IMR-90 (cell line): ENCODE measurements around the gene TAGAP. TPM values are rescaled to one million over a fixed set of nuclear protein-coding genes. Genes with fewer than 3 reads are reported as not detected.

Experiments
- ATAC-seq: fragments of 200-7000 bp; cut with Tn5 transposase; 2 replicates; pipeline ENCODE4 v1.9.1; 2020; ENCODE audit warnings: low read depth, mild to moderate bottlenecking, moderate library complexity
- BruUV-seq: library from RNA; stranded (reverse); fragments of 400-500 nt; replicated peaks from 2 replicates; lab custom pipeline; 2021; lab: Mats Ljungman, UMichigan
- CTCF ChIA-PET: fragments of 300-600 bp; formaldehyde crosslinking; extraction: SDS; loops from one replicate; lab custom pipeline; 2021; ENCODE audit warnings: antibody characterized with exemption; lab: Yijun Ruan, JAX
- POLR2A ChIA-PET: fragments of 300-600 bp; sonication (Branson Sonifier 250); formaldehyde crosslinking; loops from one replicate; lab custom pipeline; 2022; ENCODE audit warnings: antibody characterized with exemption; ENCODE audit not compliant: unreplicated experiment; lab: Charles Lee
- DNase-seq: peaks from one replicate; pipeline ENCODE4 v3.0.0; 2013
- H2AFZ ChIP-seq: replicated peaks from 2 replicates; pipeline ENCODE3; 2013; ENCODE audit warnings: low read length, mild to moderate bottlenecking; ENCODE audit not compliant: poor library complexity
- H2AK5ac ChIP-seq: 2 replicates; pipeline ENCODE4 v1.6.1; 2013; ENCODE audit warnings: low read depth, low read length, inconsistent platforms
- H2AK9ac ChIP-seq: replicated peaks from 2 replicates; pipeline ENCODE3; 2013; ENCODE audit warnings: mild to moderate bottlenecking, low read depth, low read length, moderate library complexity; ENCODE audit not compliant: poor library complexity
- H2BK120ac ChIP-seq: 2 replicates; pipeline ENCODE4 v1.6.1; 2013; ENCODE audit warnings: low read depth, low read length, inconsistent platforms
- H2BK15ac ChIP-seq: 3 replicates; pipeline ENCODE4 v1.6.1; 2013; ENCODE audit warnings: low read depth, low read length, inconsistent platforms
- H2BK20ac ChIP-seq: 2 replicates; pipeline ENCODE4 v1.6.1; 2013; ENCODE audit warnings: low read depth, mild to moderate bottlenecking, inconsistent platforms, low read length, moderate library complexity
- H2BK5ac ChIP-seq: 2 replicates; pipeline ENCODE4 v1.6.1; 2013; ENCODE audit warnings: mild to moderate bottlenecking, low read depth, low read length, inconsistent platforms; ENCODE audit not compliant: poor library complexity, severe bottlenecking
- H3K14ac ChIP-seq: replicated peaks from 2 replicates; pipeline ENCODE4 v1.6.1; 2013; ENCODE audit warnings: low read depth, low read length, inconsistent platforms
- H3K18ac ChIP-seq: 2 replicates; pipeline ENCODE4 v1.6.1; 2013; ENCODE audit warnings: low read depth, low read length, control low read depth
- H3K23ac ChIP-seq: 2 replicates; pipeline ENCODE4 v1.6.1; 2013; ENCODE audit warnings: low read depth, low read length, inconsistent platforms
- H3K27ac ChIP-seq: 2 replicates; pipeline ENCODE4 v1.5.1; 2013; ENCODE audit warnings: mild to moderate bottlenecking, control low read depth, low read length; ENCODE audit not compliant: insufficient read depth
- H3K27me3 ChIP-seq: 2 replicates; pipeline ENCODE4 v1.6.1; 2013; ENCODE audit warnings: low read length; ENCODE audit not compliant: control insufficient read depth, insufficient read depth
- H3K36me3 ChIP-seq: 2 replicates; pipeline ENCODE4 v1.6.1; 2013; ENCODE audit warnings: low read length, mixed read lengths; ENCODE audit not compliant: control insufficient read depth, insufficient read depth
- H3K4ac ChIP-seq: 2 replicates; pipeline ENCODE4 v1.6.1; 2013; ENCODE audit warnings: low read depth, low read length, inconsistent platforms
- H3K4me1 ChIP-seq: 2 replicates; pipeline ENCODE4 v1.6.1; 2013; ENCODE audit warnings: low read length, mixed read lengths; ENCODE audit not compliant: control insufficient read depth, insufficient read depth
- H3K4me2 ChIP-seq: 2 replicates; pipeline ENCODE4 v1.6.1; 2013; ENCODE audit warnings: low read depth, mild to moderate bottlenecking, control low read depth, low read length, moderate library complexity
- H3K4me3 ChIP-seq: 2 replicates; pipeline ENCODE4 v1.5.1; 2013; ENCODE audit warnings: low read depth, mild to moderate bottlenecking, control low read depth, low read length, moderate library complexity; ENCODE audit not compliant: insufficient read depth
- H3K56ac ChIP-seq: 2 replicates; pipeline ENCODE4 v1.6.1; 2013; ENCODE audit warnings: low read length, inconsistent platforms; ENCODE audit not compliant: insufficient read depth; ENCODE audit errors: extremely low read depth
- H3K79me1 ChIP-seq, 2 experiments: 2 replicates each; pipeline ENCODE4 v1.6.1; 2013; ENCODE audit warnings: low read length in 2 of 2, inconsistent platforms in 1 of 2, low read depth in 1 of 2
- H3K9ac ChIP-seq: 2 replicates; pipeline ENCODE4 v1.6.1; 2013; ENCODE audit warnings: low read depth, low read length, control low read depth
- H3K9me1 ChIP-seq: 2 replicates; pipeline ENCODE4 v1.6.1; 2013; ENCODE audit warnings: low read length, inconsistent platforms; ENCODE audit not compliant: insufficient read depth
- H3K9me3 ChIP-seq: 2 replicates; pipeline ENCODE4 v1.6.1; 2013; ENCODE audit warnings: low read length; ENCODE audit not compliant: control insufficient read depth, insufficient read depth
- H4K20me1 ChIP-seq: 2 replicates; pipeline ENCODE4 v1.6.1; 2013; ENCODE audit warnings: low read length, inconsistent platforms; ENCODE audit not compliant: insufficient read depth
- H4K5ac ChIP-seq: 2 replicates; pipeline ENCODE4 v1.6.1; 2013; ENCODE audit warnings: mild to moderate bottlenecking, low read depth, low read length, control low read depth
- H4K8ac ChIP-seq, 2 experiments: 2 replicates each; pipeline ENCODE4 v1.6.1; 2013; ENCODE audit warnings: low read depth in 2 of 2, low read length in 2 of 2, control low read depth in 1 of 2, inconsistent platforms in 1 of 2
- H4K91ac ChIP-seq: 2 replicates; pipeline ENCODE4 v1.6.1; 2013; ENCODE audit warnings: low read depth, low read length, inconsistent platforms; ENCODE audit not compliant: insufficient read depth
- BHLHE40 ChIP-seq: fragments of 150-350 bp; IDR thresholded peaks from 2 replicates; pipeline ENCODE4 v1.6.1; 2016; ENCODE audit warnings: mild to moderate bottlenecking, low read depth, low read length
- FOS ChIP-seq: fragments of 150-350 bp; IDR thresholded peaks from 2 replicates; pipeline ENCODE4 v1.6.1; 2016; ENCODE audit warnings: low read depth, low read length
- MAZ ChIP-seq: IDR thresholded peaks from 2 replicates; pipeline ENCODE4 v1.6.1; 2012; ENCODE audit warnings: low read depth, mild to moderate bottlenecking, low read length, improper control_type of control experiment, moderate library complexity, borderline replicate concordance
- NFE2L2 ChIP-seq: fragments of 150-350 bp; IDR thresholded peaks from 2 replicates; pipeline ENCODE4 v1.6.1; 2016; ENCODE audit warnings: low read depth, mild to moderate bottlenecking, low read length
- RAD21 ChIP-seq: IDR thresholded peaks from 2 replicates; pipeline ENCODE4 v1.6.1; 2012; ENCODE audit warnings: low read length, improper control_type of control experiment
- USF2 ChIP-seq: fragments of 150-350 bp; IDR thresholded peaks from 2 replicates; pipeline ENCODE4 v1.6.1; 2017; ENCODE audit warnings: mild to moderate bottlenecking, antibody characterized with exemption, low read length, low read depth
- WGBS, 2 experiments: methylation state at CpG; one replicate each; pipeline versions ENCODE4 v1.1.5 to v1.1.7; 2013; ENCODE audit warnings: missing lambda C conversion rate in 2 of 2; ENCODE audit not compliant: insufficient read length in 1 of 2; ENCODE audit errors: extremely low coverage in 2 of 2; 5-methylcytosine and 5-hydroxymethylcytosine counted together
- dilution Hi-C: fragments of 300-500 bp; cut with HindIII; formaldehyde crosslinking; loops from one replicate; pipeline ENCODE4 v1.14.3; 2018; ENCODE audit warnings: low sequenced_read_pairs; ENCODE audit not compliant: unreplicated experiment
- in situ Hi-C: fragments of 300-500 bp; cut with MboI; formaldehyde crosslinking; loops from 3 replicates; pipeline ENCODE4 v1.14.3; 2019; ENCODE audit warnings: low sequenced_read_pairs, inconsistent platforms, mixed read lengths
- intact Hi-C: fragments of 100-400 bp; cut with micrococcal nuclease; formaldehyde crosslinking; loops from 2 replicates; pipeline ENCODE4 v1.10.0; 2022
- polyA plus RNA-seq, 3 experiments: library from polyadenylated mRNA; depleted of rRNA; stranded (reverse); fragments of >200 nt; gene quantifications; 2 replicates each; pipeline ENCODE4 v1.2.3, GENCODE V29; 2012; ENCODE audit warnings: low replicate concordance in 1 of 3
- total RNA-seq: library from RNA; depleted of rRNA; stranded (reverse); fragments of >200 nt; gene quantifications from 2 replicates; pipeline ENCODE4 v1.2.3, GENCODE V29; 2012

The TAGAP gene
- total and polyA plus RNA-seq, 2 of the 4 experiments (the other 2 are of a cell fraction), result not detected

- Histone ChIP-seq H3K4ac (no peak overlapping the region), H3K9me3 (no peaks in the 10 kb centered on the region), H3K23ac (no peak overlapping the region), H3K79me1 (no peaks in the 10 kb centered on the region), H3K4me3 (no peak overlapping the region), H2AK5ac (no peak overlapping the region), H3K14ac (no peak overlapping the region), H4K20me1 (no peaks in the 10 kb centered on the region), H4K5ac (no peak overlapping the region), H3K4me1 (no peaks in the 10 kb centered on the region), H2BK120ac (no peak overlapping the region), H3K56ac (no peak overlapping the region), H2AK9ac (no peak overlapping the region), H3K27me3 (peaks cover 15% of the 10 kb centered on the region), H4K8ac (no peak overlapping the region), H3K9ac (no peak overlapping the region), H2AFZ (no peak overlapping the region), H3K18ac (no peak overlapping the region), H3K36me3 (no peaks in the 10 kb centered on the region), H3K4me2 (no peak overlapping the region), H2BK15ac (no peak overlapping the region), H4K91ac (no peak overlapping the region), H2BK5ac (no peak overlapping the region), H3K27ac (no peak overlapping the region), H2BK20ac (no peak overlapping the region), H3K9me1 (no peaks in the 10 kb centered on the region)
- ATAC-seq (no peak), DNase-seq (no peak)
- BruUV-seq, result no TSS peak
- intact Hi-C loops, result no loop called here
- CTCF ChIA-PET, result interaction anchor here (1.5 to 1.6 kb wide), 2 partner anchors 11 to 52 kb away, joined by 3 to 6 read pairs; no protein-coding TSS in a partner anchor
- dilution Hi-C loops, result no loop called here
- in situ Hi-C loops, result no loop called here
- 91% methylated on average over 13 of the region's 32 CpGs; no CpG with 5 or more reads in 1 of the 2 experiments for WGBS, 2 experiments
- TF ChIP-seq BHLHE40 (no peak), RAD21 (no peak), MAZ (no peak), USF2 (no peak), FOS (no peak), NFE2L2 (no peak)
- POLR2A ChIA-PET, result no interaction called here
Measured at GRCh38 chr6:159093609-159094443, 49.0 kb upstream of the TAGAP start.
